Activated T-cell treated with anti-CD3 and anti-CD28 coated beads, Interleukin-2, amount 50 U/mL, for 1 hour (primary cell): ENCODE measurements around the gene SUN2.
A peak's percentile ranks its signal among the peaks of the same experiment; 100 is the strongest.

ENCODE experiments used
- DNase-seq: peaks from one replicate; pipeline ENCODE4 v3.0.0-alpha.2; 2020

The SUN2 gene

GRCh38 chr22:38715176-38715764, 40.5 kb downstream of the SUN2 start:
- no peak for DNase-seq

GRCh38 chr22:38713921-38714320, 41.9 kb downstream of the SUN2 start:
- DNase-seq: no peak

DNA sequence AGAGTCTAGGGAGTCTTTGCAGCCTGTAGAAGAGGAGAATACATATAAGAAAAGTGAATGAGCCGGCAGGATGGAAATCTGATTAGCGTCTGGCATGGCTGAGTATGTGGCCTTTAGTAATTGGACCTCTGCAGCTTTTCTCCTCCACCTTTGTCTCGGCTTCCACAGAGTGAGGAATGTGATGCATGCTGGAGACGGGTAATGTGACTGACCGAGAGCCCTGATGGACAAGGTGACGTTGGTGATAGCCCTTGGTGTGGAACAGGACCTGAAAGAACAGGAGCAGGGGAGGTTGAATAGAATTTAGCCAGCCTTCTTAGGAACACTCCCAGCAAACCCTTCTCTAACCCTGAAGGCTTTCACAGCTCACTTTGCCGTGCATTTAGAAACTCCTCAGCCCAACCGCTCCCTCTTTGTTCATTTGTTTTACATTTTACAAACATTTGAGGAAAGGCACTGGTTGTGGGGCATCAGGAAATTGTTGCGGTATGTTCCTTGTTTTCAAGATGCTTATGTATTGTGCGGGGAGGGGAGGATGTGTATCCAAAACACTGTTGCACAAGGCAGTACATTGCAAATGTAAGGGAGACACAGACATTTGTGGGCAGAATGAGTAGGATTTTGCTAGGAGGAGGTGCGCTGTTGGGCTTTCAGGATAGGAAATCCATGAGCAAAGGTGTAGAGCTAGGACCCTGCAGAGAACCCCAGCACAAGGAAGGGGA, 43.2 kb downstream of the SUN2 start:
- no peak for DNase-seq

GRCh38 chr22:38710866-38711265, 44.9 kb downstream of the SUN2 start:
- DNase-seq: no peak

- no peak for DNase-seq
Measured at GRCh38 chr22:38710351-38710750, 45.4 kb downstream of the SUN2 start.

- DNase-seq: no peak
Measured at GRCh38 chr22:38709306-38709705, 46.5 kb downstream of the SUN2 start.

- no peak for DNase-seq
Measured at GRCh38 chr22:38707984-38708383, 47.8 kb downstream of the SUN2 start.

- DNase-seq: no peak
Measured at GRCh38 chr22:38707346-38707745, 48.5 kb downstream of the SUN2 start.

GRCh38 chr22:38706901-38707195, 49.0 kb downstream of the SUN2 start:
- no peak for DNase-seq

GRCh38 chr22:38706101-38706900, 49.5 kb downstream of the SUN2 start:
- peak; percentile 47 for DNase-seq

DNA sequence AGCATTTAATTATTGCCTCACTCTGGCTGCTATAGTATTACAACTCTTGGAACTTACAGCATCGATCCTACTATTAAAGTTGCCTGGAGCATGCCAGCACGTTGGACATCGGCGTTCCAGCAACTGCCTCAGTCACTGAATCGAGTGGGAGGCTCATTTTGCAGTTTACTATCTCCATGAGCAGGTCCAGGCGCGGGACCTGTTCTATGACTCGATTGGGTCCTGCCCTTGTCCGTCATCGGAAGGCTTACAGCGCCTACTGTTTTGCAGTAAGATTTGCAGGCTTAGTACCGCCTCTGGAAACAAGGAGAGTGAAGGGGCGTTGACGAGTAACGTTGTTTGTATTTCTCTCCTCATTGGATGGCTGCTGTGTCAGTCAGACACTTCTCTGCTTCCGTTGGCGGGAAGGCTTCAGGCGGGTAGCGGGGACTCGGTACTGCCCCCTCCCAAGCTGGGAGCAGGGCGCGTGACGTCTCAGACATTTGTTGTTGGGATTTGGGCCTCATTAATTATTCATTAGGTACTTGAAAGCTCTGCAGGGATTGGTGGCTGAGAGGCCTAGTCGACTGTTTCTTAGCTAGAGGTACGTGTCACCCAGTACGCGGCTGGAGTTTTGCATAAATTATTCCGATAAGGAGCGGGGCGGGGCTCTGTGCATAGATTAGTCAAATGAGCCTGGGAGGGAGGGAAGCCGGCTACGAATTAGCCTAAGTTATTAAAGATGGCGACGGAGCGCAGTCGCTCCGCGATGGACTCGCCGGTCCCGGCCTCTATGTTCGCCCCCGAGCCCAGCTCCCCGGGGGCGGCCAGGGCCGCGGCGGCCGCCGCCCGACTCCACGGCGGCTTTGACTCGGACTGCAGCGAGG, 50.3 kb downstream of the SUN2 start, which contains the start of gene GTPBP1:
Gene GTPBP1, plus strand, starts transcription at position 710 of the 866 bp plus-strand sequence. Its CDS starts 12 bp downstream, at position 722.
- peak; percentile 88 for DNase-seq

DNA sequence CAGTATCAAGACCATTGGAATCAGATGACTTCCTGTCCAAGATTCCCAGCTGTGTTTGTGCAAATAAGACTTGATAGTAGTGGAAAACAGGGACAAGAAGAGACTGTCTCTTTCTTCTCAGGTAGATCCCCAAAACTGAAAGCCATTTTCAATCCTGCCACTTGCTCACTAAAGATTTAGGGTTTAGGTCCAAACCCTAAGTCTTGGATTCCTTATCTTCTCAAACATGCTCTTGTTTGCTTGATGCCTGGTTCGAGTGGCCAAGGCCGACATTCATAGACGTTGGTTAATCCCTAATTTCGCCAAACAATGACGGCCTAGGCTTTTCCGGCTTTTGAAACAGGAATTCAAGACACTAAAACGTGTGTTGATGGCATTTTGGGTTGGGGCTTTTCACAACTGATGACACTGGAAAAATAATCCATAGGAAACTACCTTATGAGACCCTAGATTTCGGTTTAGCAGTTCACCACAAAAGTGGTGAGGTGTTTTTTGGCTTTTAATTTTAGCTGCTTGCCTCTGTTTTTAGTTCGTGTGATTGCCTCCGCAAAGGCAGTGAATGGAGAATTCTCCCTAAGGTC, 51.1 kb downstream of the SUN2 start:
- DNase-seq: no peak

- peak; percentile 100 for DNase-seq
Measured at GRCh38 chr22:38700789-38701628, 54.8 kb downstream of the SUN2 start, which contains the start of gene JOSD1. TSS of gene JOSD1 (minus strand) at chr22:38700943. CDS start at chr22:38699987, 956 bp downstream.

DNA sequence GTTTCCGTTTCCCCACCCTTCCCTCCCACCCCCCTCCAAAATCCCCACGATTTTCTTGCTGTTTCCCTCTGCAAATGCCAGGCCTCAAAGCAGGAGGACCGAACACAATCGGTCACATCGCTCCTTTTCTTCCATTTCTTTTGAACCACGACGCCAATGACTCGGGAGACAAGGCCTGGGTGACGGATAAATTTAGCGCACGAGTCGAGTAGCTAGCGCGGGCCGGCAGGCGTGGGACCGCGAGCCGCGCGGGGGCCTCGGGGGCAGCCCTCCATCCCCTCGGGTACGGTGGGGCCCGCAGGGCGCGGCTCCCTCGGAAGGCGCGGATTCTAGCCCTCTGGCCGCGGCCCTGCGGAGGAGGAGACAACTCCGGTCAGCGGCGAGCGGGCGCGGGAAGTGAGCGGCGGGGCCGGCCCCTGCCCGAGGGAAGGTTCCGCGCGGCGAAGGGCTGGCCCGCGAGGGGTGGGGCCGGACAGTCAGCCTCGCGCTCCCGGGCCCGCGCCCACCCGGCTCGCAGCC, 55.5 kb downstream of the SUN2 start:
- no peak for DNase-seq

GRCh38 chr22:38699784-38700183, 56.0 kb downstream of the SUN2 start:
- no peak for DNase-seq

DNA sequence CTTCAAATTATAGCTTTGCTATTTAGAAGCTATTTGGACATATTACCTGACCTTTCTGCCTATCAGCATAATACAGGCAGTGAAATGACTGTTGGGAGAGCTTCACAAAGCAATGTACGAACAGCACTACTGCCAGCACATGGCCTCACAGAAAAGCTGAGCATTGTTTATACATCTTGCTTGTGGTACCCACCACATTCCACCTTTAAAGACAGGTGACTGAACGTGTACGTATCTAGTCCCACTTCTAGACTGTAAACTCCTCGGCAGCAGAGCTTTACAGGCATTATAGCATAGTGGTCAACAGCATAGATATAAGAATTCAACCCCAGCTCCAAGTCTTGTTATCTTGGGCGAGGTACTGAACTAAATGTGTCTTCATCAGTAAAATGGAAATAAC, 56.7 kb downstream of the SUN2 start:
- no peak for DNase-seq

- no peak for DNase-seq
Measured at GRCh38 chr22:38698407-38699094, 57.2 kb downstream of the SUN2 start.

GRCh38 chr22:38697425-38698089, 58.2 kb downstream of the SUN2 start:
- no peak for DNase-seq

DNA sequence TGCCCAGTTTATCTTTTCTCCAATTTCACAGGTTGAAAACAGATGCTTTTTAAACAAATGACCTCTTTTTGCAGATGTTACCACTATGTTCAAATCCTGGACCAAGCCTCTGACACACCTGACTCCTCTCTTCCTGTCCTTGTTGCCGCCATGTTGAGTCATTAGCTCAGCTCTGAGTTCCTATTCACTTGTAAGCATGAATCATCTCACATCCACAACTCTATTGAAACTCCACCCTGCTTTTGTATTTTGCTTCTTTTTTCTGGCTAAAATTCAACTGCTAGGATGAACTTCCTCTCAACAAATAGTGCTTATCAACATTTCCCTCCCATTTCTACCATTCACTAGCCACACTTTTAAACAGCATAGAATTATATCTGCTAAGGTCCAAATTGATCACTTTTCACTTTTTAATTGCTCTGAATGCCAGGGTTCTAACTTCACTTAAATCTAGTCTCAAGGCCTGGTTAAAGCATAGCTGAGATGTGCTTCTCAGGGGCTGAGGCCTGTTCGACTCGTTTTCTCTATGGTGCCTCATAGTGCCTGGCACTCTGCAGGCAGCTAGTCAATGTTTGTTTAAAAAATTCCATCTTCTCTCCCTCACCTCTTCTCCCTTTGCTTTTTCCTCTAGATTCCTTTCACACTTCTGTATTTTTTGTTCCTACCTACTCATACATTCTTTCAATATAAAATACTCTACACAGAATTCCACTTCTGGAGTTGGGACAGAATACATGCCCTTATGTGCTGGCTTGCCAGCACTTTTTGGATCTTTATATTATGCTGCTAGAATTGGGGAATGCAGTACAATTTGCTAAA, 59.0 kb downstream of the SUN2 start:
- DNase-seq: no peak
